Measurements from ENCODE around the gene LMNTD2.
A peak's percentile ranks its signal among the peaks of the same experiment; 100 is the strongest.

Gene LMNTD2

DNA sequence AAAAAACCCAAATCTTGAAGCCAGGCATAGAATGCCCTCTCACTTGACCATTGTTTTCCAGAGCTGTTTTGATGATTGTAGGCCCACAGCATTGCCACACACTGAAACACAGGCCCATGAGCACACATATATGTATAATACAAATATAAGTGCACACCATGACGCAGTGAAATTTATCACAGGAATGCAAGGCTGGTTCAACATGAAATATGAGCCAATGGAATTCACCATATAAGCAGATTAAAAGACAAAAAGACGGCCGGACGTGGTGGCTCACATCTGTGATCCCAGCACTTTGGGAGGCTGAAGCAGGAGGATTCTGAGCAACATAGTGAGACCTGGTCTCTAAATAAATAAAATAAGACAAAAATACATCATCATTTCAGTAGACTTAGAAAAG, 44.1 kb downstream of the LMNTD2 start:
- Histone ChIP-seq H3K27ac (replicated peaks) (no peak overlapping the region), H3K27me3 (ENCODE audit: insufficient read depth, poor library complexity, severe bottlenecking) (no peaks in the 10 kb centered on the region), H3K4me3 (replicated peaks; ENCODE audit: insufficient read depth, low read length) (no peak overlapping the region)
- DNase-seq (ENCODE audit: low read depth in 1 of 2, low spot score in 1 of 2): no peak
- TF ChIP-seq SPI1 (IDR thresholded peaks at IDR 0.05; ENCODE audit: borderline replicate concordance, low read depth): no peak
- no peak for TF ChIP-seq REST (IDR thresholded peaks at IDR 0.05; ENCODE audit: insufficient replicate concordance, low read depth)
- no peak for TF ChIP-seq CTCF (IDR thresholded peaks at IDR 0.05; ENCODE audit: insufficient read depth, low read length)
- TF ChIP-seq POLR2AphosphoS5 (IDR thresholded peaks at IDR 0.05; ENCODE audit: low read depth): no peak
- TF ChIP-seq GABPA (IDR thresholded peaks at IDR 0.05; ENCODE audit: low read depth): no peak

- no peak overlapping the region for H3K27ac ChIP-seq (replicated peaks)
- H3K4me3 ChIP-seq (replicated peaks; ENCODE audit: insufficient read depth, low read length): no peak overlapping the region
- TF ChIP-seq SPI1 (IDR thresholded peaks at IDR 0.05; ENCODE audit: borderline replicate concordance, low read depth) (no peak), REST (IDR thresholded peaks at IDR 0.05; ENCODE audit: insufficient replicate concordance, low read depth) (no peak), POLR2AphosphoS5 (IDR thresholded peaks at IDR 0.05; ENCODE audit: low read depth) (no peak), CTCF (IDR thresholded peaks at IDR 0.05; ENCODE audit: insufficient read depth, low read length) (no peak), GABPA (IDR thresholded peaks at IDR 0.05; ENCODE audit: low read depth) (no peak)
- H3K27me3 ChIP-seq (ENCODE audit: insufficient read depth, poor library complexity, severe bottlenecking): no peaks in the 10 kb centered on the region
- no peak for DNase-seq (ENCODE audit: low read depth in 1 of 2, low spot score in 1 of 2)
These were observed 45.4 kb downstream of the LMNTD2 start for GRCh38 chr11:515131-515530.

GRCh38 chr11:514606-515005, 45.9 kb downstream of the LMNTD2 start:
- peak in 1 of 2 experiments; percentile 29 for DNase-seq (ENCODE audit: low read depth in 1 of 2, low spot score in 1 of 2)
- H3K27ac ChIP-seq (replicated peaks): peak overlapping the region; percentile 8; the same call in 1 of the 2 replicates
- no peak overlapping the region for H3K4me3 ChIP-seq (replicated peaks; ENCODE audit: insufficient read depth, low read length)
- H3K27me3 ChIP-seq (ENCODE audit: insufficient read depth, poor library complexity, severe bottlenecking): no peaks in the 10 kb centered on the region
- TF ChIP-seq POLR2AphosphoS5 (IDR thresholded peaks at IDR 0.05; ENCODE audit: low read depth) (no peak), REST (IDR thresholded peaks at IDR 0.05; ENCODE audit: insufficient replicate concordance, low read depth) (no peak), SPI1 (IDR thresholded peaks at IDR 0.05; ENCODE audit: borderline replicate concordance, low read depth) (no peak), CTCF (IDR thresholded peaks at IDR 0.05; ENCODE audit: insufficient read depth, low read length) (no peak), GABPA (IDR thresholded peaks at IDR 0.05; ENCODE audit: low read depth) (no peak)
